LNCaP clone FGC (cell line): ENCODE measurements around the gene C22orf42.

ENCODE experiments used
- DNase-seq: peaks from one replicate; pipeline ENCODE4 v3.0.0-alpha.2; 2011; ENCODE audit warnings: low read depth
- H3K4me3 ChIP-seq: 2 replicates; pipeline ENCODE4 v1.5.1; 2011; ENCODE audit warnings: mild to moderate bottlenecking, low read depth, low read length, control low read depth
- TF ChIP-seq, protein P1 (sequence below): IDR thresholded peaks from 2 replicates; pipeline ENCODE4 v1.5.1; 2012; ENCODE audit warnings: mild to moderate bottlenecking; ENCODE audit not compliant: control insufficient read depth, insufficient read depth; ENCODE audit errors: extremely low read depth

C22orf42 gene, protein sequence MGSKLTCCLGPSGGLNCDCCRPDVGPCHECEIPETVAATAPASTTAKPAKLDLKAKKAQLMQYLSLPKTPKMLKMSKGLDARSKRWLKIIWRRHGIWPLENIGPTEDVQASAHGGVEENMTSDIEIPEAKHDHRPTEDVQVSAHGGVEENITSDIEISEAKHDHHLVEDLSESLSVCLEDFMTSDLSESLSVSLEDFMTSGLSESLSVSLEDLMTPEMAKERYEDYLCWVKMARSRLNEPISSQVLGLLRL

DNA sequence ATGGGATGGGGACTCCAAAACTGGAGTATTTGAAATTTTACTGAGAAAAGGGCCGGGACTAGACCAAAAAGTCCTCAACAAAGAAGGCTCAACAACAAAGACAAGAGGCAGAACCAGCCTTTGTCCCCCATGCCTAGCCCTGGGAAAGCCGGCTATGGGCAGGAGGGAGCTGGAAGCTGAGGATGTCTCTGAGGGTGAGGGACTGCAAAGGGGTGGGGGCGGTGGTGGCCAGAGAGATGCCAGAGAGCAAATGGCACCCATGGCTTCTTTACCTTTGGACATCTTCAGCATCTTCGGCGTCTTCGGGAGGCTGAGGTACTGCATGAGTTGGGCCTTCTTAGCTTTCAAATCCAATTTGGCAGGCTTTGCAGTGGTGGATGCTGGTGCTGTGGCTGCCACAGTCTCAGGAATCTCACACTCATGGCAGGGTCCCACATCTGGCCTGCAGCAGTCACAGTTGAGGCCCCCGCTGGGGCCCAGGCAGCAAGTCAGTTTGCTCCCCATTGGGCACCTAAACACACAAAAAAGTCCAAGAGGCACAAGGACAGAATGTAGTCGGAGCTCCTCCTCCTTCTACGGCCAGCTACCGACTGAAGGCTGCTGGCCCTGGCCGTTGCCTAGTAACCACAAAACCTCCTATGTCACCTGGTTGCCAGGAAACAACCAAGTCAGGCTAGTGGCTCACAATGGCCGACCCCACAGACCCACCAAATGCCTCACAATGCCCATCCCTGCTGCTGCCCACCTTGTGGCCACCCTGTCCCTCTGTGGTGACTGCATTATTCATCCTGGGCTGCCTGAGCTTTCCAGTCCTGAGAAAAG is at the start of gene C22orf42:
Gene C22orf42, minus strand, starts transcription at position 592 of the 822 bp plus-strand sequence. Its CDS starts 88 bp downstream, at position 504.
- TF ChIP-seq, protein P1, sequence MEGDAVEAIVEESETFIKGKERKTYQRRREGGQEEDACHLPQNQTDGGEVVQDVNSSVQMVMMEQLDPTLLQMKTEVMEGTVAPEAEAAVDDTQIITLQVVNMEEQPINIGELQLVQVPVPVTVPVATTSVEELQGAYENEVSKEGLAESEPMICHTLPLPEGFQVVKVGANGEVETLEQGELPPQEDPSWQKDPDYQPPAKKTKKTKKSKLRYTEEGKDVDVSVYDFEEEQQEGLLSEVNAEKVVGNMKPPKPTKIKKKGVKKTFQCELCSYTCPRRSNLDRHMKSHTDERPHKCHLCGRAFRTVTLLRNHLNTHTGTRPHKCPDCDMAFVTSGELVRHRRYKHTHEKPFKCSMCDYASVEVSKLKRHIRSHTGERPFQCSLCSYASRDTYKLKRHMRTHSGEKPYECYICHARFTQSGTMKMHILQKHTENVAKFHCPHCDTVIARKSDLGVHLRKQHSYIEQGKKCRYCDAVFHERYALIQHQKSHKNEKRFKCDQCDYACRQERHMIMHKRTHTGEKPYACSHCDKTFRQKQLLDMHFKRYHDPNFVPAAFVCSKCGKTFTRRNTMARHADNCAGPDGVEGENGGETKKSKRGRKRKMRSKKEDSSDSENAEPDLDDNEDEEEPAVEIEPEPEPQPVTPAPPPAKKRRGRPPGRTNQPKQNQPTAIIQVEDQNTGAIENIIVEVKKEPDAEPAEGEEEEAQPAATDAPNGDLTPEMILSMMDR: no peak
- no peak within 1 kb of the TSS for H3K4me3 ChIP-seq
- no peak for DNase-seq

DNA sequence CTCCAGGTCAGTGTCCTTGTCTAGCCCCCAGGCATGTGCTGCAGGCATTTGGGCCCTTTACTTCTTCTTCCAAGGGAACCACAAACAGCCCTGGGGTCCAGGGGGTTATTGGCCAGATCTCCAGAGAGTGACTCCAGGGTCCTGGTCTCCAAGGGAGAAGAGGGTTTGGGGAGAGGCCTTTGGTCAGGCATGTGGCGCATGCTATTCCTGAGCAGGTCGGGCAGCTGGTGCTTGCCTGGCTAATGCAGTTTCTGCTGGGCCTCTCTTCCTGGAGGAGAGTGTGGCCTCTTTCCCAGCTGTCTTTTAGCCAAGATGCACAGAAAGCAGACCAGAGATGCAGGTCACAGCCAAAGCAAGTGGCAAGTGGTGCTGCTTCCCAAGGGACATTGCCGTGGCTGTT is 49.6 kb upstream of the C22orf42 start:
- no peak overlapping the region for H3K4me3 ChIP-seq
- DNase-seq: no peak
- TF ChIP-seq, protein P1: no peak

DNA sequence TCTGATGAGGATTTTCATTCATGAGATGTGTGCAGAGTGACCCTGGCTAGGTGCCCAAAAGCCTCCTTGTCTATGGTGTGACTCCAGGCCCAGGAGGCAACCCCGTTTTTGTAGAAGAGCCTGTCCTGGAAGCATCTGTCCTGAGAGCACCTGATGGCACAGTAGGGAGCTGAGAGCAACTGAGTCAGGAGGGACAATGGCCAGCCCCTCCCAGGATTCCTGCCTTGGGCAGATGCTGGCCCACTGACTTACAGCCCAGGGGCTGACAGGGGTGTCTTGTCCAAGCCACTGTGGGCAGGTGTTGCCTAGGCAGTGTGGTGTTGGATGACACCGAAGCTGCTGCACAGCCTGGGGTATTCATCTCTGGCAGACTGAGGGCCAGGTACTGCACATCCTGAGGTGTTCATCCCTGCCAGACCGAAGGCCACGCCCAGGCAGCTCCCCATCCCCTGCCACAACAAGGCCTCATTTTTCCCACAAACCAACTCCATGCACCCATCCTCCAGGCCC is 48.9 kb upstream of the C22orf42 start:
- TF ChIP-seq, protein P1: no peak
- no peak overlapping the region for H3K4me3 ChIP-seq
- DNase-seq: no peak

DNA sequence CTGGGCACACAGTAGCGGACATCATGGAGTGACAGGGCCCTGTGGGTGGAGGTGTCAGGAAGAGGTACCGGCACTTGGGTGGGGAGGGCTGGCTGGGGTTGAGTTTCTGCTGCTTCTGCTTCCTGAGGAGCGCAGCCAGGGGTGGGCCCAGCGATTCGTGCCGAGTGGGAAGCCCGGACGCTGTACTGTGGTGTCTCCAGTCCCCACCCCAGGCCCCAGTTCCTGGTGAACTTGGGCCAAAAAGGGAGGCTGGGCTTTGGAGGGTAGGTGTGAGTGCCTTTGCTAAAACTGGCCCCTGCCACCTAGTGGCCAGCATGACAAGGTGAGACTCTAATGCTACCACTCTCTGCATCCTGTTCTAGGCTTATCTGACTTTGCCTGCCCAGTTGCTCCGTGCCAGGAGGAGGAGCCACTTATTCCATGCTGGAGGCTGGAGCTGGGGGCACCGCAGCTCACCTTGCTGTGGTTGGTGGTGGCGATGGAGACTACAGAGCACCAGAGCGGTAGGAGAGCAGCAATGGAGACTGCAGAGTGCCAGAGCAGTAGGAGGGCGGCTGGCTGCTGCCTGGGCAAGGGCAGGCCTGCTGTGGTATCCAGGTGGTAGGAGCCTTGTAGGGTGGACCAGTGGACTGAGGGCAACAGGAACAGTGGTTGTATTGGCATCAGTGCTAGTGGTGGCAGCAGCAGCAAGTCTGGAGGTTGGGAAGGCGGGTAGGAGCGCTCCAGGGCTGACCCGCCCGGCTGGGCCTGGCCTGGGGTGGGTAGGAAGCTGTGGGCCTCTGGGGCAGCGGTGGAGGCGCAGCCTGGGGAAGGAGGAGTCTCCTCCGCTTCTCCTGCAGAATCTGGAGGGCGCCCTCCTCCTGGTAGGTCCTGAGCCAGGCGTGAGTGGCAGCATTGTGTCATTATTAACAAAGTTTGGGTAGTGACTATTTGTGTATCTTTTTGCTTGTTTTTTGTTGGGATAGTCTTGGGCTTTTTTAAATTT is 48.0 kb upstream of the C22orf42 start:
- peak; percentile 54 for DNase-seq
- peak overlapping the region; percentile 68 for H3K4me3 ChIP-seq
- TF ChIP-seq, protein P1: peak; percentile 91

DNA sequence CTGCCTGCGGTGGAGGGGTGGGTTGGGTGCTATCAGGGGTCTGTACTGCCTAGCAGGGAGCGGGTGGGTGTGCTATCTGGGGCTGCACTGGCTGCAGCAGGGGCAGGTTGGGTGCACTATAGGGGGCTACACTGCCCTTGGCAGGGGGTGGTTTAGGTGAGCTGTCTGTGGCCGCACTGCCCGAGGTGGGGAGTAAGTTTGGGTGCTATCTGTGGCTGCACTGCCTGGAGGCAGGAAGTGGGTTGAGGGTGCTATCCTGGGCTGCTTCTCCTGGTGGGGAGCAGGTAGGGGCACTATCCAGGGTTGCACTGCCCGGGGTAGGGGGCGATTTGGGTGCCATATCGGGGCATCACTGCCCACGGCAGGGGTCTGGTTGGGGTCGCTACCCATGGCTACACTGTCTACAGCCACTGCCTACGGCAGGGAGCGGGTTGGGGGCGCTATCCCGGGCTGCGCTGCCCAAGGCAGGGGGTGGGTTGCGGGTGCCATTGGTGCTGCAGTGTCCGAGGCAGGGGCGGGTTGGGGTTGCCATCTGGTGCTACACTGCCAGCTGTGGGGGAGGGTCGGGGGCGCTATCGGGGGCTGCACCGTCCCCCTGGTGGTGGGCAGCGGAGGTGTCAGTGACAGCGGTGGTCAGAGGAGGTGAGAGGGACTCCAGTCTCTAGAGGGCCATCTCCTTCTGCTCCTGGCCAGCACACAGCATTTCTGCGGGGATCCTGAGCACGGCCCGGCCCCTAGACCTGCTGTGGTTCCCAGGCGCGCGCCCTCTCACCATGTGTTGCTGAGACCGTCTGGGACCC is 47.1 kb upstream of the C22orf42 start:
- H3K4me3 ChIP-seq: peak overlapping the region; percentile 68
- TF ChIP-seq, protein P1: no peak
- no peak for DNase-seq
